HG03342 (cell line): ENCODE data around the gene CUX1.
"Not testable (repeated sequence)": the region's sequence is repeated elsewhere in the genome, so short reads cannot be mapped to it uniquely, and the experiment has no call there.

ENCODE experiments used
- ATAC-seq: cut with Tn5 transposase; IDR thresholded peaks from one replicate; pipeline ENCODE4 v1.9.1; 2021; ENCODE audit warnings: mild to moderate bottlenecking, moderate library complexity; ENCODE audit not compliant: unreplicated experiment

Gene CUX1

DNA sequence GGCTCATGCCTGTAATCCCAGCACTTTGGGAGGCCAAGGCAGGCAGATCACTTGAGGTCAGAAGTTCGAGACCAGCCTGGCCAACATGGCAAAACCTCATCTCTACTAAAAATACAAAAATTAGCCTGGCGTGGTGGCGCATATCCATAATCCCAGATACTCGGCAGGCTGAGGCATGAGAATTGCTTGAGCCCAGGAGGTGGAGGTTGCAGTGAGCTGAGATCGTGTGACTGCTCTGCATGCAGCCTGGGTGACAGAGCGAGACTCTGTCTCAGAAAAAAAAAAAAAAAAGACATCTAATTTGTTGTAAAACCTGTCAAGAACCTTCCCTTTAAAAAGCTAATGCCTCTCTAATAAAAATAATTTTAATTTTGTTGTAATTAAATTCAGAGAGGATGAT lies 5.2 kb downstream of the CUX1 start:
- ATAC-seq = not testable (repeated sequence)

- ATAC-seq = no peak
Observed at GRCh38 chr7:101823096-101823495, 5.7 kb downstream of the CUX1 start.

DNA sequence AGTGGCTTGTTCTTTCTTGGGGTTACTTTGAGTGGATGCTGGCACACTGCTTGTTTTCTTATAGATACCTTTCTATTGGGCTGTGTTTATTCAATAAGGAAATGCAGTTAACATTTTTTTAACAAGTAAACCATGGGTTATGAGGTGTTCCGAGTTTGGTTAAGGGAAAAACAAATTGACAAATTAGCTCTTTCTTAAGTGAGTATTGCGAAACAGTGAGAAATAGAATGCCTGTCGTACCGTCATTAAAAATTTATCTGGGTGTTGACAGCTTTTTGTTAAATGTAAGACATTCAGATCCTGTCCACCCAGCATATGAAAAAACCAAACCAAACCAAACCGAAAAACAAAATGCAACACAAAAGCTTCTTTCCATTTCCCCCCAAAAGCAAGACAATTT lies 6.2 kb downstream of the CUX1 start:
- no peak for ATAC-seq

DNA sequence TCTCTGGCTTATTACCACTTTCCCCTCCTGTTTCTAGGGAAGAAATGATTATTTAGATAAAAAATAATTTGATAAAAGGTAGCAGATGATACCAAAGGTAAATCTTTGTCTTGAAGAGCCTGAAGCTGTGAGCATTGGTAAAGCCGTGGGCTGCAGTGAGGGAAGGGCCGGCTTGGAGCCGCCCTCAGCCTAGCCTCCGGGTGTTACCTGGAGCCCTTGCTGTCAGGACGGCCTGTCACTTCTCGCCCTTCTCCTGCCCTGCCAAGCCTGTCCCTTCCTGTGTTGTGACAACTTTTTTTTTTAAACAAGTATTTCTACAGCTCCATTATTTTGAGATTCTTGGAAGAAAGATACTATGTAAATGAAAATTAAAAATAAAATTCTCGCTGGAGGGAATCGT lies 7.0 kb downstream of the CUX1 start:
- no peak for ATAC-seq

- no peak for ATAC-seq
Observed at GRCh38 chr7:101826081-101826835, 8.8 kb downstream of the CUX1 start.

DNA sequence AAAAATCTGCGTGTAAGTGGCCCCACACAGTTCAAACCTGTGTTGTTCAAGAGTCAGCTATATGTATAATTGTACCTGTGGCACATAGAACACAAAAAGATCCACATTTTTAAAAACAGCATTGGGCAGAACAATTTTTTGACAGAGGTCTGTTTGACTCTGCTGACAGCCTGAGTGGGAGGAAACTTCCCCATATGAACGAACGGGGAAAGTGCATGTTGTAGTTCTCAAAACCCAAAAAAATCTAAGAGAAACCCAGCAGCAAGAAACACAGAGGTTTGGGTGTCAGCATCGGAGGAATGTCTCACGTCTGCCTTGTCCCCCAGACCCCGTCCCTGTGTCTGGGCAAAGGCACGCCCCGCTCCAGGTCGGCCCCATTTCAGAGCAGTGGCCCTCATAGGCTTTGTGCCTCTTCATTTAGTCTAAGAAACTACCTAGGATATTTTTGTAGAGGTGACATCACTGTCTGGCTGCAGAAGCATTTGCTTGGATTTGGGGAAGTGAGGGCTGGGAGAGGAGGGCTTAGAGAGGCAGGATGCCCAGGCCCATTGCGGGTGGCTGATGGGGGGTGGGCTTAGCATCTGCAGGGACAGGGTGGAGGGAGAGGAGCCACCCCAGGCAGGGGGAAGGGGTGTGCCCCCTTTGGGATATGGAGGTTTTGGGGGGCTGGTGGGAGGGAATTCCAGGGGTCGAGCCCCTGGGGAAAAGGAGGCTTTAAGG lies 11.0 kb downstream of the CUX1 start:
- ATAC-seq = no peak

GRCh38 chr7:101829374-101829773 lies 11.9 kb downstream of the CUX1 start:
- no peak for ATAC-seq

GRCh38 chr7:101829821-101830220 lies 12.4 kb downstream of the CUX1 start:
- ATAC-seq = no peak

GRCh38 chr7:101831396-101831795 lies 14.0 kb downstream of the CUX1 start:
- not testable (repeated sequence) for ATAC-seq

GRCh38 chr7:101832205-101832631 lies 14.8 kb downstream of the CUX1 start:
- no peak for ATAC-seq

DNA sequence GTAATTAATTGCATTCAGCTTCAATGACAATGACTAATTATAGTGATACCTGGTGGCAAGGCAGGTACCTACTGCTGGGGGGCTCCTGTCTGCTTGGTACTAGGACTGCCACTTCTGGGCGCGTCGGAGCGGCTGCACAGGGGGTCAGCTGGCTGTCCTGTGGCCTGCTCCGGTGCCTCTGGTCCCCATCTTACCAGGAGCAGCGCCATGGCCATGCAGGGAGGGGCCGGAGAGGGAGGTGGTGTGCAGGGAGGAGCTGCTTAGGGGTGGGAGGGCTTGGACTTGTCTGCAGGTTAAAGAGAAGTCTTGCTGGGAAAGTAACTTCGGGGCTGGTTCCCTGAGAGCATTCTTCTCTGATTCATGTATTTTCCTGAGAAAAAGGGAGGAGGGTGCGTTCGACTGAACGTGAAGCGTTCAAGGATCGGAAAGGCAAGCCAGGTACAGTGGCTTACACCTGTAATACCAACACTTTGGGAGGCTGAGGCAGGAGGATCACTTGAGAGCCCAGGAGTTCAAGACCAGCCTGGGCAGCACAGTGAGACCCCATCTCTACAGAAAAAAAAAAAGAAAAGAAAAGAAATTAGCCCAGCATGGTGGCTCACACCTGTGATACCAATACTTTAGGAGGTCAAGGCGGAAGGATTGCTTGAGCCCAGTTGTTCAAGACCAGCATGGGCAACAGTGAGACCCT lies 15.4 kb downstream of the CUX1 start:
- ATAC-seq = no peak

- ATAC-seq = no peak
Observed at GRCh38 chr7:101833799-101834198, 16.4 kb downstream of the CUX1 start.

GRCh38 chr7:101835136-101835535 lies 17.7 kb downstream of the CUX1 start:
- ATAC-seq = no peak

DNA sequence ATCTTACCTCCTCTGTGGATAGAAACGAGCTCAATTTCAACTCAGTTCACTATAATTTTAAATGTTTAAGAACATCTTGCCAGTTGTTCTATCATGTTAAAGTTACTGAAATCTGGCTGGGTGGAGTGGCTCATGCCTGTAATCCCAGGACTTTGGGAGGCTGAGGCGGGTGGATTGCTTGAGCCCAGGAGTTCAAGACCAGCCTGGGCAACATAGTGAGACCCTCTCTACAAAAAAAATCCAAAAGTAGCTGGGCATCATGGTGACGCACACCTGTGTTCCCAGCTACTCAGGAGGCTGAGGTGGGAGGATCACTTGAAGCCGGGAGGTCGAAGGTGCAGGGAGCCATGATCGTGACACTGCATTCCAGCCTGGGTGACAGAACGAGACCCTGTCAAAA lies 20.0 kb downstream of the CUX1 start:
- not testable (repeated sequence) for ATAC-seq

DNA sequence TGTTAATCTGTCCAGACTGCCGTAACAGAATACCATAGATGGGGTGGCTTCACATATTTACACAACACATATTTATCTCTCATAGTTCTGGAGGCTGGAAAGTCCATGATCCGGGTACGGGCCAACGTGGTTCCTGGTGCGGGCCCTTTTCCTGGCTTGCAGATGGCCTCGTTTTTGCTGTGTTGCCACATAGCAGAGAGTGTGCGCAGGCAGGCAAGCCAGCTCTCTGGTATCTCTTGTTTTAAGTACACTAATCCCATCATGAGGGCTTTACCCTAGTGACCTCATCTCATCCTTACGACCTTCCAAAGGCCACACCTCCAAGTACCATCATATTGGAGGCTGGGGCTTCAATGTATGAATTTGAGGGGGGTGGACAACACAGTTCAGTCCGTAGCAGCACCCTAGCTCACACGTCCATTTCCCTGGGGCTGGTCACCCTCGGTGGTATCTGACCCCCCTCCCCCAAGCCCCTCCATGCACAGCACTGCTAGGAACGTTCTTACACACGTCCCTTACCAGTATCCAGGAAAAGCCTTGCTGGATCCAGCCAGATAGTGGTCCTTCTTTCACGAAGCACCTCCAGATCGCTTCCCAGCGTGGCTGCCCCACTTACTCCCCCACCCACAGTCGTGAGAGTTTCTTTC lies 21.5 kb downstream of the CUX1 start:
- ATAC-seq = no peak

DNA sequence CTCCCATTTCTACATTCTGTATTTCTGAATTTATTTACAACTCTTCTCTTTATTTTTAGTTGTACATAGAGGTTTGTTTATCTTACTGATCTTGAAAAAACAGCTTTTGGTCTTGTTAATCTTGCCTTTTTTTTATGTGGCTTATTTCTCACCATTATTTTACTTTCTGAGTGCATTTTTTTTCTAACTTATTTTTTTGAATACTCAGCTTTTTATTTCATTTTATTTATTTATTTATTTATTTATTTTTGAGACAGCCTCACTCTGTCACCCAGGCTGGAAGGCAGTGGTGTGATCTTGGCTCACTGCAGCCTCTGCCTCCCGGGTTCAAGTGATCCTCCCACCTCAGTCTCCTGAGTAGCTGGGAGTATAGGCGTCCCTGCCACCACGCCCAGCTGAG lies 23.9 kb downstream of the CUX1 start:
- ATAC-seq = no peak

DNA sequence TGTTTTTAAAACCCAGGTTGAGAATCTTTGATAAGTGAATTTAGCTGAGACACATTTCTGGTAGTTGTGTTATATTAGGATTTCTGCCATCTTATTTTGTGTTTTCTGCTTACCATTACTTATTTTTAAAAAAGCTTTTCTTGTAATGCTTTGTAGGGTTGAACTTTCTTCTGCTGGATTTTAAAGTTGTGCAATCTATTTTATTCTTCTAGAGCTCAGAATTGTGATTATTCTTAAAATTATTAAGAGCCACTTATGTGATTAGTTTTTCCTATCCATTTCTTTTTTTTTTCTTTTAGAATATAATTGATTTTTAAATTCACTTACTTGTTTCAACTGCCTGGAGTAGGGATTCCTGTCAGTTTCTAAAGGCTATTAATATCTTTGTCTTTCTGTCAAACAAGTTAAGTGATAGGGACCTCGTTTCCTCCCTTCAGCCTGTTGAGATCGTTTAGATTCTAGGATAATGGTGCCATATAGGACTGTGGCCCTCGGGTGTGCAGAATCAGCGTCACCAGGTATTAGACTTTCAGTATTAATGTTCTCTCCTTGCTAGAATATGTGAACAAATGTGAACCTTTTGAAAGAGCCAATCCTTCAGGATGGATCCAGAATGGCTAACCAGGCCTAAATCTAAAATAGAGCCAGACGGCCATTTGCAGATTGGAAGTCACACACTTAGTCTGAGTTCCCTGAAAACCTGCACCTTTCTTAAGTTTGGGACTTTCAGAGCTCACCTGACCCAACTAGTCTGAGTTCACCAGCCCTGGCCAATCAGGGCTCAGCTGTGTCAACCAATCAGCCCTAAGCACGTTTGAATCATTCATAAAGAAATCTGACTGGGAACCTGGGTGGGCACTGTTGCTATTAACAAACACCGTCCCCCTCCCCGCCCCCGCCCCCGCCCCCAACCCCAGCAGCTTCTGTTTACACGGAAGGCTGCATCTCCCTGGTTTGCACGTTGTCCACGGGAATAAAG lies 26.2 kb downstream of the CUX1 start:
- no peak for ATAC-seq

DNA sequence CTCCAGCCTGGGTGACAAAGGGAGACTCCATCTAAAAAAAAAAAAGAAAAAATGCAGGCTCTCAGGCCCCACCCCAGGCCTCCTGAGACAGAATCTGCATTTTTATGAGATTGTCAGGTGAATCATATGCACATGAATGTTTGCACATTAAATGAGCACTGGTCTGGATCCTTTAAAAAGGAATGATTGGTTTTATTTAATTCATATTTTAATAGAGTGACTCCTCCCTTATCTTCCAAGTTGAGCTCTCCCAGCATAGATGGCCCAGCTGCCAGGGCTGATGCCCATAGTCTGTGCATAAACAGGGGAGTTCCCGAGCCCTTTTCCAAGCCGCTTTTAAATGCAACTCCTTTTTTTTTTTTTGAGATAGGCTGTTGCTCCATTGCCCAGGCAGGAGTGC lies 28.5 kb downstream of the CUX1 start:
- no peak for ATAC-seq

DNA sequence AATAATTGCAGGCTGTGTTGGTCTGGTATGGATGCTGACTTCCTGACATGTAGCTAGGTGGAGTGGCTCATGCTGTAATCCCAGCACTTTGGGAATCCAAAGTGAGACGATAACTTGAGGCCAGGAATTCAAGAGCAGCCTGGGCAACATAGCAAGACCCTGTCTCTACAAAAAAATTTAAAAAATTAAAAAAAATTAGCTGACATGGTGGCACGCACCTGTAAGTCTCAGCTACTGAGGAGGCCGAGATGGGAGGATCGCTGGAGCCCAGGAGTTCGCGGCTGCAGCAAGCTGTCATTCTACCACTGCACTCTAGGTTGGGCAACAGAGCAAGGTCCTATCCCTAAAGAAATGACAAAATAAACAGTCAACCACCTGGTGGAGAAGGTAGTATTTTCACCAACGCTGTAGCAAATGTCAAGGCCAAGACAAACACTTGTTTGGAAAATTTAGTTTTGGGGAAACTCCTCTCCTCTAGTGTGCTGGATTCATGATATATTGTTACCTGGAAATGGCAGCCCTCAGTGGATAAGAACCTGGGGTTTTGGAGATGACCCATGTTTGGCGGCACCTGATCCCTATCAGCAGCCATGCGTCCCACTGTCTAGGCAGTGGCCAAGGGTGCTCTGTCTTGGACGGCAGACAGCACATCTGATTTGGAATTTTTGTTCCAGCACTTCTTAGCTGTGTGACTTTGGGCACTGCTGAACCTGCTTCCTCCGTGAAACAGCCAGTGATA lies 29.5 kb downstream of the CUX1 start:
- ATAC-seq = no peak
